NCI-H2227 (cell line): ENCODE data around the gene SPNS3.

Experiments used
- DNase-seq: peaks from one replicate; lab custom pipeline; 2025; ENCODE audit not compliant: unreplicated experiment; lab: John Stamatoyannopoulos, UW

The SPNS3 gene

GRCh38 chr17:4465786-4466185, 32.0 kb downstream of the SPNS3 start:
- no peak for DNase-seq

GRCh38 chr17:4467287-4467686, 33.5 kb downstream of the SPNS3 start:
- no peak for DNase-seq

DNA sequence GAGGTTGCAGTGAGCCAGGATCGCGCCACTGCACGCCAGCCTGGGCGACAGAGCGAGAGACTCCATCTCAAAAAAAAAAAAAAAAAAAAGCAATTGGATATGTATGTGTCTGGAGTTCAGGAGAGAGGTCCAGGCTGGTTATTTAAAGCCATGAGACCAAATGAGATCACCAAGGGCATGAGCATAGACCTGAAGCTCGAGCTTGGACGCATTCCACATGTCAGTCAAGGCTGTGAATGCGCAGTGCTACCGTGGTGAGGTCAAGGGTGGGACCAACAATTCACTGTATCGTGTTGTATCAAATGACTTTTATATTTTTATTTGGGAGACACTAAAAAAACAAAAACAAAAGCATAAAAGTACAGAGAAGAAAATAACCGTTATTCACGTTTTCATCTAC, 35.8 kb downstream of the SPNS3 start:
- no peak for DNase-seq

DNA sequence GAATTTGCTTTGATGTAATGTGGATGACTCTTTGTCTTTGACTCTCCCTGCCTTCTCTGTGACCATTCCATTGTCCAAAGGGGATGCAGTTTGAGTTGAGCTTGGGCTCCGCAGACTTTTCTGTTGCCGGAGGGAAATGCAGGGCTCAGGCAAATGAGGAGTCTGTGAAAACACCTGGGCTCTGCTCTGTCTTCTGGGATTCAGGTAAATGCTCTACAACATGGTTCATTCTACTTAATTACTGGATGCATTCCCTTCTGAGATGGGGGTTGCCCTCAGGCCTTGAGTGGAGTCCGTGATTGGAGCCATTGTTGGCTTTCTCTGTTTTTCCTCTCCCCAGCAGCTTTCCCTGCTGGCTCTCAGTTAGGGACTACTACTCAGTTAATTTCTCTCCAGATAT, 38.5 kb downstream of the SPNS3 start:
- no peak for DNase-seq

DNA sequence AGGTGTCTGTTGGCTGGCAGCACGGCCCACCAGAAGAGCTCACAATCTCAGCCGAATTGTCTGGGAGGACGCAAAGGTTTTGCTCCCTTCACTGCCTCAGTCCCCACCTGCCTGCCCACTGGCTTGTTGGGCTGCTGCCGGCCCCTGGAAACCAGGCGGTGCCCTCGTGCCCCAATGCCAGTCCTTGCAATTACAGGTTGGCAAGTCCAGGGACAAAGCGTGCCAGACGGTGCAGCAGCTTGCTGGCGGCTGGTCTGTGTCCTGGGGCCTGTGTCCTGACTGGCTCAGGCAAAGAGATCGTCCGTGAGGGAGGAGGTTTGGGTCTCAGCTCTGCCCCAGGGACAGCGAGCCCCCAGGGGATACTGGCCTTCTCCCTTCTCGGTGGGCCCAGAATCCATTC, 40.4 kb downstream of the SPNS3 start:
- no peak for DNase-seq

DNA sequence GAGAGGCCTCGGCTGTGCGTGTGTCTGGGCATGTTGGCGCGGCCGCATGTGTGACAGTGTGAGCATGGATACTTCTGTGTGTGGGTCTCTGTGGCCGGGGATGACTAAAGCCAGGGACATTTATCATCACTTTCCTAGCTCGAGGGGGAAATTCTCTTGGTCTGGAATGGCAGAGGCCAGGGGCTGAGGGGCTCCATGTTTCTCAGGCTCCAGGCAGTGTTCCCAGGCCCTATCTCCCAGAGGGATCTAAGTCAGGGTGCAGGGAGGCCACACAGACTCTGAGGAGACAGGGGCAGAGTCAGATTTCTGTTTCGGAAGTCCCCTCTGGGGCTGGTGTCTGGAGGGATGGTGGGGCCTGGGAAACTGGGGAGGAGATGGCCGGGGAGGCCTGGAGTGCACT, 41.3 kb downstream of the SPNS3 start:
- DNase-seq, result no peak

DNA sequence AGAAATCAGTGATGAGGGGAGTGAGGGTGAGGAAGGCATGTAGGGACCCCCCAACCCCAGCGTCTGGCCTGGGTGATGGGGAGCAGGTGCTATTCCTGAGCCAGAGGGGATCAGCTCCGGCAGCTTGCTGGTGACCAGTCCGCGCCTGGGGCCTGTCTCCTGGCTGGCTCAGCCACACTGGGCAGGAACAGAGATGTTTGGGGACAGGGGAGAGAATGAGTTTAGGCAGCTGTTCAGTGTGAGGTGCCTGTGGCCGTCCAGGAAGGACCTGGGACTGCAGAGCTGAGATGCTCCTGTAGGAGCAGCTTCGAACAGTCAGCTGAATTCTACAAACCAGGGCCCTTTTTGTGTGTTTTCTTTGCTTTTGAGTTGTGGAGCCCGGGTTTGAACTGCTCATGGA, 41.7 kb downstream of the SPNS3 start:
- no peak for DNase-seq

GRCh38 chr17:4476017-4476416, 42.3 kb downstream of the SPNS3 start:
- DNase-seq, result peak; percentile 26

GRCh38 chr17:4476511-4477070, 42.9 kb downstream of the SPNS3 start:
- no peak for DNase-seq

GRCh38 chr17:4477255-4477791, 43.6 kb downstream of the SPNS3 start:
- DNase-seq, result no peak

DNA sequence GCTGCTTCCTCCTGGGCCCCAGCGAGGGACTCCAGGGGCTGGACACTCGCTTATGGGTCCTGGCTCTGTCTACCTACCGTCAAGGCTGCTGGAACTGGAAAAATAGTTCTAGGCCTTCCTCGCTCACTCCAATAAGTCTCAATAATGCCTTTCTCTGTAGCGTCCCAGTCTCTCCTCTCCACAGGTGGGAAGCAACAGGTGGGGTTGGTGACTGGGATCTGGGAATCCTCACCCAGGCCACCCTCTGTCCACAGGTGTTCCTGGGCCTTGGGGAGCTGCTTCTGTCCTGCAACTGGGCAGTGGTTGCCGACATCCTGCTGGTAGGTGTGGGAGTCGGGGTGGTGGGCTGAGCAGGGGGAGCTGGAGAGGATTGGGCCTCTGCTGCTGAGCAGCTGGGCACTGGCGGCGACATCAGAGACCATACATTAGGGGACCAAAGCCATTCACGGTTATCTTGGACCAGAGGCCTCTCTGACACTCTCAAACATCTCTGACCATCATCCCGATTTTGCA, 44.6 kb downstream of the SPNS3 start:
- no peak for DNase-seq

- DNase-seq, result no peak
These were observed 45.7 kb downstream of the SPNS3 start for GRCh38 chr17:4479340-4479981.

GRCh38 chr17:4479982-4480751, 46.4 kb downstream of the SPNS3 start:
- DNase-seq, result no peak

DNA sequence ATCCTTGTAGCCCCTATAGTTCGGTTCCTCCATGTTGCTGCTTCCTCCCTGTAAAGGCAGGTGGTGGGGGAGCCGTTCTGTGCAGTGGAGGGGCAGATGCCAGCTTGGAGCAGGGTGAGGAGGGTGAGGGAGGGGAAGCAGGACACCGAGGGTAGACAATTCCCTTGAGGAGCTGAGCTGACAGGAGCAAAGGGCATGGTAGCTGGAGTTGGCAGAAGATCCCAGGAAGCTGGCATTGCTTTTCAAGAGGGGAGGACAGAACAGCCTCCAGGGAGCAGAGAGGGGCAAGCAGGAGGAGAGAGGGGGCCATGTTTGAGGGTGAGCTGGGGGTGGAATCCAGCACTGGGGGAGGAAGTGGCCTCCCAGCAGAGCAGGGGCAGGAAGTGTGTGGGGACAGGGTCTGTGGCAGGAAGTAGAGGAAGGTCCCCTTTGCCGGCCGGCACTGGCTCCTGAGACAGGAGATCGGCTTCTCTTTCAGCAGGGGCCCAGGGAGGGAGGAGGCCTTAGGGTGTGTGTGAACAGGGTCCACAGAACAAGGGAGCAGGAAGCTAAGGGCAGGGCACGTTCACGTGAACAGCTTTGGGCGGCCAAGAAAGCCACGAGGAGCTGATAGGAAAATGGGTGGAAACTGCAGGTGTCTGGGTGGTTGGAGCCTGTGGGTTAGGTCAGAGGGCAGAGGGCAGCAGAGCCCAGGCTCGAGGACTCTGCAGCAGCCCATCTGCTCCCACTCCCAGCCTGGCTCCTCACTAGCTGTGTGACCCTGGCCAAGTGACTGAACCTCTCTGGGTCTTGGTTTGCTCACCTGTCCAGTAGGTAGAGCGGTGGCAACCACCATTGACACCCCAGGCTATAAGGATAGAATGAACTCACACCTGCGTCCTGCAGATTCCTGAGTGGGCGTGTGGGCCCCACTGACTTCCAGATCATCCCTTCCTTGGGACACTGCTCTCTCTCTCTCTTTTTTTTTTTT, 47.5 kb downstream of the SPNS3 start:
- DNase-seq, result no peak

- DNase-seq, result no peak
These were observed 48.7 kb downstream of the SPNS3 start for GRCh38 chr17:4482338-4483011.

DNA sequence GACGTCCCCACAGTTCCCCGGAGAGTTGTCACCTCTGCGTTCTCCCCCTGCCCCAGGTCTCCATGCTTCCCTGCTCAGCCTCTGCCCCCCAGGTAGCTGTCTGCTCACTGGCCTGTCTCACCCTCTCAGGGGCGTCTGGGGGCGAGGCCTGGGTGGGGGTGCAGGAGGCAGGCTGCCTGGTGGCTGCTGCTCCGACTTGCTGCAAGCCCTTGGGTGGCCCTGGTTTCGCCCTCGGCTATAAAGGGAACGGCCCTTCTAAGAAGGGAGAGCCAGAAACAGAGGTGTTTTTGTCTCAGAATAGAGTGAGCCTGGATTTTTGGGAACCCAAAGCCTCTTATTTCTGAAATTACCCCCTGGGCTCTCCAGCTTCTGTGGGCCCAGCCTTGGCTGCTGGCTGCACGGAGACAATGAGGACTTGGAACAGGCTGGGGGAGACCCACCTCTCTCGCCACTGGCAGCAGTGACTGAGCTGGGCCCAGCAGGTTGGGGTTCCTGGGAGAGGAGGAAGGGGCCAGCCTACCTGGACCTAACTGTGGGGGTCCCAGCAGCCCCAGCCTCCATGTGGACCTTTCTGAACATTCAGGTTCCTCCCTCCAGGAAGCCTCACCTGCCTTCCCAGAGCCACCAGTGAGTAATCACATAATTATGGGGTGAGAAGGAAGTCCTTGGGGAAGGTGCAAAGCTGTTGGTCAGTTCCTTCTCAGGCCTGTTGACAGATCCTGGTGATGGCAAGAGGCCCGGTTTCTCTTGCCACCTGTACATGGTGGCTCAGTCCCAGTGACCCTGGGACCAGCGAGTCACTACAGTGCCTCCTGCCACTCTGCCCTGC, 49.5 kb downstream of the SPNS3 start:
- no peak for DNase-seq

DNA sequence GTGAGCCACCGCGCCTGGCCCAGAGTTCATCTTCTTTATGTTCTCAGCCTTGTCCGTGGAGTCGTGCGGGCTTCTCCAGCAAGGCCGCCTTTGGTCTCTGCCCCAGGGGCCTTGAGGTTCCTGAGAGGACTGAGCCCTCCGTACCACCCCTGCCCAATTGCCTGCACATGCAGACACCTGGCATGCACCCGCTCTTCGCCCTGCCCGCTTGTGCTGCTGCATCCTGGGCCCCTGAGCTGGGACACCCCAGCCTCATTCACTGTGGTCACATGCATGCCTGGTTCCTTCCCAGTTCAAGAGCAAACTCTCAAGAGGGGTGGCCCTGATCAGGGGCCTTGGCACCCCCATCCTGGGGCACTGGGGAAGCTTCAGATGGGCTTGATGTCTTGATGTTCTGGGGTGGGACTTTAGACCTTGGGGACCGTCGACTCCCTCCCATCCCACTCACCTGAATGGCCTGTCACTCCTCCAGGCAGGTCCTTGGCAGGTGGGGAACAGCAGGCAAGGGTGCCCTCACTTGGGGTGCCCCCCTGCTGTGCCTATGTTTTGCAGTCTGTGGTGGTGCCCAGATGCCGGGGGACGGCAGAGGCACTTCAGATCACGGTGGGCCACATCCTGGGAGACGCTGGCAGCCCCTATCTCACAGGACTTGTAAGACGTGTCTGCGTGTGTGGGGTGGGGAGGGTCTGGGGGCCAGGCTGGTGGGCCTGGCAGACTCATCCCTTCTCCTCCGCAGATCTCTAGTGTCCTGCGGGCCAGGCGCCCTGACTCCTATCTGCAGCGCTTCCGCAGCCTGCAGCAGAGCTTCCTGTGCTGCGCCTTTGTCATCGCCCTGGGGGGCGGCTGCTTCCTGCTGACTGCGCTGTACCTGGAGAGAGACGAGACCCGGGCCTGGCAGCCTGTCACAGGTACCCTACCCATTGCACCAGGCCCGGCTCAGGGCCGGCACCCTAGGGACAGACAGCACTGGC, 52.2 kb downstream of the SPNS3 start:
- DNase-seq, result no peak

DNA sequence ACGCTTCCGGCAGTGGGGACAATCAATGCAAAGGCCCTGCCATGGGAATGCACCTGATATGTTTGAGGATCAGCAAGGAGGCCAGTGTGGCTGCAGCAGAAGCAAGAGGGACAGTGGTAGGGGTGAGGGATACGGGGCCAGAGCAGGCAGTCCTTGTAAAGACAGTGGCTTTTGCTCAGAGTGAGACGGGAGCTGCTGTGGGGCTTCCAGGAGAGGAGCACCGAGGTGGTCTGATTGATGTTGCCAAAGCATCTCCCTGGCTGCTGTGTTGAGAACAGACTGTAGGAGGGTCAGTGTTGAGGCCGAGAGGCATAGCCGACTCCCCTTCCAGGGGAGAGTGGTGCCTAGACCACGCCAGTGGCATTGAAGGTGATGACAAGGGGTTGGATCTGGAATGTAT, 53.6 kb downstream of the SPNS3 start:
- no peak for DNase-seq
